Karpas-422 (cell line): ENCODE results near the gene MZT2A. TPM values are rescaled to one million over a fixed set of nuclear protein-coding genes. Genes with fewer than 3 reads are reported as not detected.
"Not testable (repeated sequence)": the region's sequence is repeated elsewhere in the genome, so short reads cannot be mapped to it uniquely, and the experiment has no call there.

Experiments used
- DNase-seq: peaks from one replicate; pipeline ENCODE4 v3.0.0-alpha.2; 2015
- H2AFZ ChIP-seq: fragments of 200-600 bp; sonication (generic); 2 replicates; pipeline ENCODE4 v1.6.1; 2014; ENCODE audit warnings: antibody characterized with exemption, low read length, mixed read lengths
- H3K27ac ChIP-seq: fragments of 200-600 bp; sonication (generic); 2 replicates; pipeline ENCODE4 v1.5.1; 2014; ENCODE audit warnings: mild to moderate bottlenecking, low read length, moderate library complexity
- H3K27me3 ChIP-seq: fragments of 200-600 bp; sonication (generic); 2 replicates; pipeline ENCODE4 v1.6.1; 2014; ENCODE audit warnings: low read length, mixed read lengths
- H3K36me3 ChIP-seq: fragments of 200-600 bp; sonication (generic); 2 replicates; pipeline ENCODE4 v1.6.1; 2014; ENCODE audit warnings: low read length, mixed read lengths; ENCODE audit not compliant: insufficient read depth
- H3K4me1 ChIP-seq: fragments of 200-600 bp; sonication (generic); 2 replicates; pipeline ENCODE4 v1.6.1; 2014; ENCODE audit warnings: mild to moderate bottlenecking, low read length, mixed read lengths
- H3K4me2 ChIP-seq: fragments of 200-600 bp; sonication (generic); 2 replicates; pipeline ENCODE4 v1.6.1; 2014; ENCODE audit warnings: low read length, low read depth, mild to moderate bottlenecking; ENCODE audit not compliant: poor library complexity, severe bottlenecking
- H3K4me3 ChIP-seq: fragments of 200-600 bp; sonication (generic); 2 replicates; pipeline ENCODE4 v1.5.1; 2014; ENCODE audit warnings: mild to moderate bottlenecking, antibody characterized with exemption, low read length, mixed read lengths
- H3K79me2 ChIP-seq: fragments of 200-600 bp; sonication (generic); 2 replicates; pipeline ENCODE4 v1.6.1; 2014; ENCODE audit warnings: mild to moderate bottlenecking, low read length, mixed read lengths
- H3K9ac ChIP-seq: fragments of 200-600 bp; sonication (generic); 2 replicates; pipeline ENCODE4 v1.6.0; 2014; ENCODE audit warnings: low read length
- H3K9me2 ChIP-seq: fragments of 200-600 bp; sonication (generic), shearing (Covaris generic); replicated peaks from 2 replicates; pipeline ENCODE4 v1.6.0; 2014; ENCODE audit warnings: mild to moderate bottlenecking, low read length, moderate library complexity; ENCODE audit not compliant: insufficient read depth
- H3K9me3 ChIP-seq: fragments of 300-700, 200-600 bp; sonication (generic); 2 replicates; pipeline ENCODE4 v1.6.1; 2014; ENCODE audit warnings: low read length, mixed read lengths
- H4K20me1 ChIP-seq: fragments of 200-600 bp; sonication (generic); 2 replicates; pipeline ENCODE4 v1.6.1; 2014; ENCODE audit warnings: mild to moderate bottlenecking, antibody characterized with exemption, low read length, low read depth; ENCODE audit not compliant: insufficient read depth
- total RNA-seq: library from RNA; depleted of rRNA; stranded (reverse); fragments of >200 nt; shearing (Covaris generic); gene quantifications from 2 replicates; pipeline ENCODE4 v1.2.3, GENCODE V29; 2014; ENCODE audit warnings: low replicate concordance

The MZT2A gene
- total RNA-seq, 1 experiment from 2014 or later: 119 TPM

GRCh38 chr2:131488306-131489205, 3.6 kb downstream of the MZT2A start:
- H3K4me3 ChIP-seq: no peak overlapping the region
- no peaks in the 10 kb centered on the region for H4K20me1 ChIP-seq
- H2AFZ ChIP-seq: no peak overlapping the region
- no peak overlapping the region for H3K4me2 ChIP-seq
- H3K79me2 ChIP-seq: peaks cover 50% of the 10 kb centered on the region
- 0 out of 2 replicates have a peak, but pooled peaks cover 3% of the 10 kb centered on the region for H3K36me3 ChIP-seq
- no peaks in the 10 kb centered on the region for H3K27me3 ChIP-seq
- no peaks in the 10 kb centered on the region for H3K9me2 ChIP-seq
- no peaks in the 10 kb centered on the region for H3K9me3 ChIP-seq
- no peak overlapping the region for H3K9ac ChIP-seq
- no peak overlapping the region for H3K27ac ChIP-seq
- H3K4me1 ChIP-seq: peaks cover 17% of the 10 kb centered on the region
- no peak for DNase-seq

GRCh38 chr2:131486201-131486902, 5.8 kb downstream of the MZT2A start:
- not testable (repeated sequence) for H4K20me1 ChIP-seq, DNase-seq, H2AFZ ChIP-seq, H3K36me3 ChIP-seq, H3K9me2 ChIP-seq, H3K4me2 ChIP-seq, H3K9ac ChIP-seq, H3K9me3 ChIP-seq, H3K27me3 ChIP-seq, H3K4me3 ChIP-seq, H3K27ac ChIP-seq
- Histone ChIP-seq H3K79me2 (peaks cover 37% of the 10 kb centered on the region), H3K4me1 (peaks cover 17% of the 10 kb centered on the region)

GRCh38 chr2:131484906-131485460, 7.2 kb downstream of the MZT2A start:
- not testable (repeated sequence) for H3K9me2 ChIP-seq, H3K36me3 ChIP-seq, DNase-seq, H2AFZ ChIP-seq, H3K27ac ChIP-seq, H4K20me1 ChIP-seq, H3K4me2 ChIP-seq, H3K9ac ChIP-seq, H3K9me3 ChIP-seq, H3K4me1 ChIP-seq, H3K27me3 ChIP-seq, H3K4me3 ChIP-seq
- H3K79me2 ChIP-seq: peaks cover 23% of the 10 kb centered on the region

- H3K9me2 ChIP-seq, H3K4me1 ChIP-seq, H3K4me3 ChIP-seq, H3K9ac ChIP-seq, H3K27ac ChIP-seq, H2AFZ ChIP-seq, DNase-seq, H4K20me1 ChIP-seq, H3K4me2 ChIP-seq, H3K36me3 ChIP-seq, H3K27me3 ChIP-seq, H3K9me3 ChIP-seq: not testable (repeated sequence)
- peaks cover 18% of the 10 kb centered on the region for H3K79me2 ChIP-seq
Observed at GRCh38 chr2:131483981-131484820, 8.0 kb downstream of the MZT2A start.

- not testable (repeated sequence) for H3K4me3 ChIP-seq, H3K4me2 ChIP-seq, H3K79me2 ChIP-seq, H3K27ac ChIP-seq, H4K20me1 ChIP-seq, H3K9me2 ChIP-seq, H3K27me3 ChIP-seq, H3K9me3 ChIP-seq, H3K9ac ChIP-seq, DNase-seq, H3K4me1 ChIP-seq, H2AFZ ChIP-seq, H3K36me3 ChIP-seq
Observed at GRCh38 chr2:131482506-131483155, 9.6 kb downstream of the MZT2A start.

- H3K4me2 ChIP-seq, H2AFZ ChIP-seq, H3K9me2 ChIP-seq, H3K9ac ChIP-seq, H3K79me2 ChIP-seq, H3K36me3 ChIP-seq, H4K20me1 ChIP-seq, DNase-seq, H3K9me3 ChIP-seq, H3K27ac ChIP-seq, H3K4me3 ChIP-seq, H3K4me1 ChIP-seq, H3K27me3 ChIP-seq: not testable (repeated sequence)
Observed at GRCh38 chr2:131480351-131480750, 11.8 kb downstream of the MZT2A start.

- H3K9me3 ChIP-seq, H3K9ac ChIP-seq: not testable (repeated sequence)
Observed at GRCh38 chr2:131478850-131479461, 13.2 kb downstream of the MZT2A start.

More at GRCh38 chr2:131478850-131479461, 13.2 kb downstream of the MZT2A start:
- H3K9me2 ChIP-seq, H3K36me3 ChIP-seq, H3K4me2 ChIP-seq, H3K27me3 ChIP-seq, H3K4me1 ChIP-seq, H3K27ac ChIP-seq, H4K20me1 ChIP-seq, H3K4me3 ChIP-seq, H3K79me2 ChIP-seq, H2AFZ ChIP-seq: not testable (repeated sequence)
- peak; percentile 19 for DNase-seq
